GM12891 (cell line): ENCODE data around the gene GMCL2.
"Not testable (repeated sequence)": the region's sequence is repeated elsewhere in the genome, so short reads cannot be mapped to it uniquely, and the experiment has no call there.

ENCODE experiments used
- DNase-seq: peaks from one replicate; pipeline ENCODE4 v3.0.0; 2011; ENCODE audit warnings: low spot score; ENCODE audit not compliant: insufficient read length
- FAIRE-seq: peaks from 2 replicates; lab custom pipeline; 2011; peaks lifted over from hg19 to GRCh38; lab: Jason Lieb, UNC
- PAX5 ChIP-seq: IDR thresholded peaks from 2 replicates; pipeline ENCODE4 v1.6.1; 2011; ENCODE audit warnings: low read length, moderate library complexity, mild to moderate bottlenecking; ENCODE audit not compliant: insufficient read depth, severe bottlenecking
- POLR2A ChIP-seq: IDR thresholded peaks from 2 replicates; pipeline ENCODE4 v1.6.1; 2011; ENCODE audit warnings: low read depth, low read length, control low read depth
- POLR2AphosphoS5 ChIP-seq: IDR thresholded peaks from 2 replicates; pipeline ENCODE4 v1.6.1; 2011; ENCODE audit warnings: low read depth, low read length, control low read depth
- POU2F2 ChIP-seq: IDR thresholded peaks from 2 replicates; pipeline ENCODE4 v1.6.1; 2011; ENCODE audit warnings: low read depth, mild to moderate bottlenecking, control low read depth, low read length, moderate library complexity
- SPI1 ChIP-seq: IDR thresholded peaks from 2 replicates; pipeline ENCODE4 v1.6.1; 2011; ENCODE audit warnings: low read depth, low read length, control low read depth
- TAF1 ChIP-seq: IDR thresholded peaks from 2 replicates; pipeline ENCODE4 v1.6.1; 2011; ENCODE audit warnings: low read depth, low read length, control low read depth

The GMCL2 gene

GRCh38 chr5:178231539-178232123 is 44.5 kb upstream of the GMCL2 start:
- no peak for FAIRE-seq
- TF ChIP-seq SPI1 (no peak), PAX5 (no peak), POLR2AphosphoS5 (no peak), TAF1 (no peak), POU2F2 (no peak), POLR2A (no peak)
- no peak for DNase-seq

GRCh38 chr5:178230879-178231538 is 43.8 kb upstream of the GMCL2 start:
- DNase-seq (no peak), FAIRE-seq (peak; percentile 40)
- TF ChIP-seq POLR2A: no peak
- TF ChIP-seq PAX5: no peak
- TF ChIP-seq TAF1: no peak
- no peak for TF ChIP-seq SPI1
- no peak for TF ChIP-seq POLR2AphosphoS5
- TF ChIP-seq POU2F2: no peak

GRCh38 chr5:178229861-178230260 is 42.7 kb upstream of the GMCL2 start:
- TF ChIP-seq SPI1: no peak
- no peak for TF ChIP-seq POLR2A
- no peak for TF ChIP-seq PAX5
- no peak for TF ChIP-seq TAF1
- TF ChIP-seq POLR2AphosphoS5: no peak
- TF ChIP-seq POU2F2: no peak
- no peak for DNase-seq
- no peak for FAIRE-seq

- DNase-seq, FAIRE-seq: not testable (repeated sequence)
Observed at GRCh38 chr5:178229111-178229510, 41.9 kb upstream of the GMCL2 start.

GRCh38 chr5:178228609-178229008 is 41.4 kb upstream of the GMCL2 start:
- FAIRE-seq (no peak), DNase-seq (no peak)
- TF ChIP-seq PAX5 (no peak), POU2F2 (no peak), POLR2A (no peak), TAF1 (no peak), POLR2AphosphoS5 (no peak), SPI1 (no peak)

- FAIRE-seq: no peak
- no peak for DNase-seq
- no peak for TF ChIP-seq POLR2AphosphoS5
- no peak for TF ChIP-seq PAX5
- TF ChIP-seq TAF1: no peak
- TF ChIP-seq SPI1: no peak
- TF ChIP-seq POLR2A: no peak
- TF ChIP-seq POU2F2: no peak
Observed at GRCh38 chr5:178227929-178228328, 40.8 kb upstream of the GMCL2 start.

- TF ChIP-seq TAF1 (no peak), POLR2A (no peak), SPI1 (no peak), PAX5 (no peak), POU2F2 (no peak), POLR2AphosphoS5 (no peak)
- DNase-seq (no peak), FAIRE-seq (no peak)
Observed at GRCh38 chr5:178227138-178227659, 40.0 kb upstream of the GMCL2 start.

- DNase-seq: no peak
- TF ChIP-seq POLR2A: no peak
- no peak for TF ChIP-seq POU2F2
- TF ChIP-seq SPI1: no peak
- TF ChIP-seq TAF1: no peak
- TF ChIP-seq POLR2AphosphoS5: no peak
- TF ChIP-seq PAX5: no peak
- no peak for FAIRE-seq
Observed at GRCh38 chr5:178225174-178225573, 38.0 kb upstream of the GMCL2 start.

GRCh38 chr5:178224403-178224802 is 37.2 kb upstream of the GMCL2 start:
- FAIRE-seq: no peak
- no peak for DNase-seq
- no peak for TF ChIP-seq POU2F2
- no peak for TF ChIP-seq TAF1

- FAIRE-seq (no peak), DNase-seq (no peak)
- TF ChIP-seq POLR2A (no peak), SPI1 (no peak), POU2F2 (0 out of 2 replicates have a peak, but pooled peaks have one; percentile 37), PAX5 (no peak), TAF1 (no peak), POLR2AphosphoS5 (no peak)
Observed at GRCh38 chr5:178223828-178224335, 36.7 kb upstream of the GMCL2 start.
